Raji (cell line): Measurements from ENCODE around the gene CLIC3.

Source experiments
- POLR2A ChIP-seq: IDR thresholded peaks from 2 replicates; pipeline ENCODE4 v1.6.1; 2011; ENCODE audit warnings: low read depth, low read length, control low read depth; ENCODE audit not compliant: insufficient read depth

Gene CLIC3

DNA sequence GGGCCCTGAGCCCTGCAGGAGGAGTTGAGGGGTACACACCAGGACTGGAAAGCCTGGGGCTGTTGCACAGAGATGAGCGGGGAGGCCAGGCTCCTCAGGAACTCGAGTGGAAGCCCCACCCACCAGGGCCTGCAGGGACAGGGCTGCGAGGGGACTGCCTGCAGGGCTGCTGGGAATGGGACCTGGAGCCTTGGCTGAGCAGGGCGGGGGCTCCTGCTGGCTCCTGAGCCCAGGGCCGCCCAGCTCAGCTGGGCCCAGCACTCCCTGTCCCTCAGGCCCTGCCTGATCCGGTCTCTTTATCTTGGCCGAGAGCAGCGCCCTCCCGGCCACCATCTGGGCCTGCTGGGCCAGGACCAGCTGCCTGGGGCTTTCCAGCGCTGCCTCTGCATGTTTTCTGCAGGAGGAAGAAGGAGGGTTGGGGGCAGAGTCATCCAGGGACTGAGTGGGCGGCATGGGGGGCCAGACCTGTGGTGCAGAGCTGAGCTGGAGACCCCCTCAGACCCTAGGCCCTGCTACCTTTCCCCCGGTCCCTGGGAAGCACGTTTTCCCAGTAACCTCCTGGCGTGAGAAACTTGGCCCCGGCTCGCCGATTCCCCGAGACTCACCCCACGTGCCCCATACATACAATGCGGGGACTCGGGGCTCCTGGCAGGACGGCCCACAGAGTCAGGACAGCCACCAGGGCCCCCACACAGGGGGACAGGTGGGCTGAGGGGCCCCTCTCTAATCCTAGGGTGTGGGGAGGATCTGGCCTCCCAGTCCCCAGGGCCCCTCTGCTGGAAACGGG, 34.9 kb downstream of the CLIC3 start:
- TF ChIP-seq POLR2A: no peak

DNA sequence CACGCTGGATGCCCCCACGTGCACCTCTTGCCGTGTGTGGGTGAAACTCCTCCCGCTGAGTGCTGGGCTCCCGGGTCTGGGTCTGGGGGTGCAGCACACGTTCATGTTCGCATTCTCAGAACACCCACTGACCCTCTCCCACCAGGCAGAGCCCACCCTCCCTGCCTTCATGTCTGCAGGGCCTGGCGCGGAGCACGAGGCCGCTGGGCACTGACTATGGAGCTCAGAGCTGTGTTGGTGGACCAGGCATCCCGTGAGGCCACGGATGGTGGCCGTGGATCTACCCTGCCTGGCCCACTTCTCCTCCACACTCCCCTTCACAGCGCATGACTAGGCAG, 35.5 kb downstream of the CLIC3 start:
- TF ChIP-seq POLR2A: no peak

DNA sequence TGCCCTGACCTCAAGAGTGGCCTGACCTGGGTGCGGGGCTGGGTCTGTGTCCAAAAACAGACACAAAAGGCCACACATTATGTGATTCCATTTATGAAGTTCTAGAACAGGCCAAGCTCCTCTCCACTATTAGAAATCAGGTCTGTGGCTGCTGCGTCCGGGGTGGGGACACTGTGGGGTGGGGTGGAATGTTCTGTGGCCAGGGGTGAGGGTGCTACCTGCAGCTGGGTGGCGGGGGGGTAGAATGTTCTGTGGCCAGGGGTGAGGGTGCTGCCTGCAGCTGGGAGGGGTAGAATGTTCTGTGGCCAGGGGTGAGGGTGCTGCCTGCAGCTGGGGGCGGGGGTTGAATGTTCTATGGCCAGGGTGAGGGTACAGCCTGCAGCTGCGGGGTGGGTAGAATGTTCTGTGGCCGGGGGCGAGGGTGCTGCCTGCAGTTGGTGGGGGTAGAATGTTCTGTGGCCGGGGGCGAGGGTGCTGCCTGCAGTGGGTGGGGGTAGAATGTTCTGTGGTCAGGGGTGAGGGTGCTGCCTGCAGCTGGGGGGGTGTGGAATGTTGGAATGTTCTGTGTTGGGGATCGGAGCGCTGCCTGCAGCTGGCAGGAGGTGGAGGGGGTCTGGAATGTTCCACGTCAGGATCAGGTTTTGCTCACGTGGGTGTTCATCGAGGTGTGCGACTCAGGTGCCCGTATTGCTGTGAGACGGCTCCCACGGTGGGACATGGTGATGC, 36.0 kb downstream of the CLIC3 start:
- TF ChIP-seq POLR2A: no peak

DNA sequence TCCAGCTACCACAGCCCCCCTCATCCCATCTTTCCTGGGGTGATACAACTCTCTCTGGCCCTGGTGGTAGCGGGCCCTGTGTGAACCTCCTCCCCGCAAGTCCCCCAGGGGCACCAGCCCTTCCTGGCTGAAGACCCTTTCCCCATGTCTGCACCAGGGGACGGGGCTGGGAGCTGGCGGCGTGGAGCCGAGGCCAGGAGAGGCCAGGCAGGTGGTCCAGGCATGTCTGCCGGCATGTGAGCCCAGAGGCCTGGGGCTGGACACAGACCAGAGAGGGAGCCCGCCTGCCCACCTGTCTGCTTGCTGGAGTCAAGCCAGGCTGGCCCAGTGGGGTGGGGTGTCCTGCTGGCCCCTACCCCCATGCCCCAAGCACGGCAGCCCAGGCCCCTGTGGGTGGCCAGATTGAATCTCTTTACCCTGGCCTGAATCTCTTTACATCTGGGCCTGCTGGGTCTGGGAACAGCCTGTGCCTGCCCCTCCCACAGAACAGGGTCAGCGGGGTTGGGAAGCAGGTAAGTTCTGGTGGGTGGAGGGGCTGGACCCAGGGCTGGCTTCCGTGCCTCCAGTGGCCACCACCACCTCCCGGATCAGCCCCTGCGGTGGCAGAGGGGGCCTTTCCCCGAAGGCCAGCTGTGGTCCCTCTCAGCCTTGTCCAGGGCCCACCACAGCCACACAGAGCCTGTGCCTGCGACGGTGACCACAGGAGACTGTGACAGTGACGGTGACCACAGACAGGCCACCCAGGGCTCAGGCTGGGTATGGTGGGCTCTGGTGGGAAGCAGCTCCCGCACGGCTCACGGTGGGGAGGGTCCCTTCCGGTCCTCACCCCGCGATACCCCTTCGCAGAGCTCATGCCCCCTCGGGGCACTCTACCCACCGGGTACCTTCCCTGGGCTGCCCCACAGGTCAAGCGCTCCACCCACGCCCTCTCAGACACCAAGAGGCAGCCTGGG, 37.2 kb downstream of the CLIC3 start:
- no peak for TF ChIP-seq POLR2A

DNA sequence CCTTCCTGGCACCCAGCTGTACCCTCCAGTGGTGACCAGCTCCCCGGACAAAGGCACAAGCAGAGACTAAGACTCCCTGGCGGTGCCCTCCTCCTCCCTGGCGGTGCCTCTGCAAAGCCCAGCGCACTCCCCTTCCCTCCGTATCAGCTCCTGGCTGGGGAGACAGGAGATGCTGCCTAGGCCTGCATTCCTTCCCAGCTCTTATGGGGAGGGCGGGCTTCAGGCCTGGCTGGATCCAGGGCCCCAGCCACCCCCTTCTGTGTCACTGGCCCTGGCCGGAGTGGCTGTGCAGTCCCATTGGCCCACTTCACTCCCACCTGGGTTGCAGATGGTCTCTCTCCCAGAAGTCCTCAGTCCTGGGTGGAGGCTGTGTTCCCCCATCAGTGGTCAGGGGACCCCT, 37.9 kb downstream of the CLIC3 start:
- TF ChIP-seq POLR2A: no peak

DNA sequence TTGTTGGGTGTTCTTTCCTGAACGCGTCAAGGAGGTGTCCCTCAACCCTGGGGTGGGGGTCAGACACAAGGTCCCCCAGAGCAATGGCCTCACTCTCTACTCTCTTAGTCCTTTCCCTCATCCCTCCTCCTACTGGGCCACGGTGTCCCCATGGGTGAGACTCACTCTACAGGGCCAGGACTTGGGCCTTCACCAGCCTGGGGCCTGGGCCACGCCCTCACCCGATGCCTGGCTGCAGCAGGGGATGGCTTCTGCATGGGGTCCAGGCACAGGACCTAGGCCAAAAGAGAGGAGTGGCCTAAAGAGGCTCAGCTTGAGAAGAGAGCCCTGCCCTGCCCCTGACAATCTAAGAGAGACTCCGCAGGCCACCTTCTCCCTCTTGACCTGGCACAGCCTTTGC, 38.5 kb downstream of the CLIC3 start:
- TF ChIP-seq POLR2A: no peak

DNA sequence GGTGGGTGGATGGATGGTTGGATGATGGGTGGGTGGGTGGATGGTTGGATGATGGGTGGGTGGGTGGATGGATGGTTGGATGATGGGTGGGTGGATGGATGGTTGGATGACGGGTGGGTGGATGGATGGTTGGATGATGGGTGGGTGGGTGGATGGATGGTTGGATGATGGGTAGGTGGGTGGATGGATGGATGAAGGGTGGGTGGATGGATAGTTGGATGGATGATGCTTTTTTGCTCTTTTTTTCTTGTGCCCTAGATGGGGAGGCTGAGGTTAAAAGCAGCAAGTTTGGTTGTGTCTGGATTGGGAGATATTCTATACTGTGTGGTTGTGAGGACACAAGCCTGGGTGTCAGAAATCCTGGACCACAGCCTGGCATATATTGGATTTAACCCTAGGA, 38.9 kb downstream of the CLIC3 start:
- TF ChIP-seq POLR2A: no peak

DNA sequence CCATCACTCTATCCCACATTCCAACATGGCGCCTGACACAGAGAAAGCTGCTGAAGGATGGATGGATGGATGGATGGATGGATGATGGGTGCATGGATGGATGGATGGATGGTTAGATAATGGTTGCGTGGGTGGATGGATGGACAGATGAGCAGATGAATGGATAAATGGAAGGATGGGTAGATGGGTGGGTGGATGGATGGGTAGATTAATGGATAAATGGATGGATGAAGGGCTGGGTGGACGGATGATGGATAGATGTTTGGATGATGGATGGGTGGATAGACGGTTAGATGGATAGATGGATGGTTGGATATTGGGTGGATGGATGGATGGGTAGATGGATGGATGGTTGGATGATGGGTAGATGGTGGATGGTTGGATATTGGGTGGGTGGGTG, 39.8 kb downstream of the CLIC3 start:
- no peak for TF ChIP-seq POLR2A

DNA sequence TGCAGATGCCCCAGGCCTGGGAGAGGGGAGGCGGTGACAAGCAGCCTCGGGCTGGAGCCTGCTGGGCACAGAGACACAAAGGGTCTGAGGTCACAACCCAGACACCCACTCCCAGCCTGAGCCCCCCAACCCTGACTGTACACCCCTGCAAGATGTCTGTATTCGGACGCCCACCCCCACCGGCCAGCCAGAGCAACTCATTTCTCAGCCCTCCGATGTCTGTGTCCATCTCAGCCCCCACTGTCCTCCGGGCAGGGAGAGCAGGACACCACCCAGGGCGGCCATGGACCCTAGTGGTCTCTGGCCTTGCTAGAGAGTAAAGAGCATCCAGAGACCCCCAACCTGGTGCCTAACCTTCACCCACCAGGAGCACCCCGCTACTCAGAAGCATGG, 40.4 kb downstream of the CLIC3 start:
- no peak for TF ChIP-seq POLR2A

DNA sequence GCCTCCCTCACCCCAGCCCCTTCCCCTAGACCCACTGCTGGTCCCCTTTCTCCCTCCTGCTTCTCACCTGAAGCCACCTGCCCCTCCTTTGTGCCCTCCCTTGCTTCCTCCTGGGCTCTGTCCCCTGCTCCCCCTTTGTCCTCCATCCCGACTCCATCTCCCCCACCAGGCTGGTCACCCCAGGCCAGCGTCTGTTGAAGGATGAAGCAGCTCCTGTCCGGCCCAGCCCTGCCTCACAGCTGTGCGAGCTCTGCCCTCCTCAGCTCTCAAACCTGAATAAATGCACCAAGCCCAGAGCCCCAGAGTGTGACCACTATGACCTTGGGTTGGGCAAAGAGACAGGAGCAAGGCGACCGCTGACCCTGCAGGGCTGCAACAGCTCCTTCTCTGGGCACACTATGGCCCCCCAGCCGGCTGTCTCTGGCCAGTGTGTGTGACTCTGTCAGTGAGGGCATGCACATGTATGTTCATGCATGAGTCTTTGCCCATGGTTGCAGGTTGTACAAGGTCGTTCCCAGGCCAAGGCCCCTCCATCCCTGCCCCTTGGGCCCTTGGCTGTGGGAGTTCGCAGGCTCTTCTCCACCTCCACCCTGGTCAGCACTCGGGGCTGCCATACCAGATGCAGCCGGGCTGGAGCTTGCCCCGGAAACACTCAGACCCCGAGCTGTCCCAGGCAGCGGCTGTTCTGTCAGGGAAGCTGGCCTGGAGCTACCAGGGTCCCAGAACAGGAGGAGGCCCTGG, 41.0 kb downstream of the CLIC3 start:
- no peak for TF ChIP-seq POLR2A

DNA sequence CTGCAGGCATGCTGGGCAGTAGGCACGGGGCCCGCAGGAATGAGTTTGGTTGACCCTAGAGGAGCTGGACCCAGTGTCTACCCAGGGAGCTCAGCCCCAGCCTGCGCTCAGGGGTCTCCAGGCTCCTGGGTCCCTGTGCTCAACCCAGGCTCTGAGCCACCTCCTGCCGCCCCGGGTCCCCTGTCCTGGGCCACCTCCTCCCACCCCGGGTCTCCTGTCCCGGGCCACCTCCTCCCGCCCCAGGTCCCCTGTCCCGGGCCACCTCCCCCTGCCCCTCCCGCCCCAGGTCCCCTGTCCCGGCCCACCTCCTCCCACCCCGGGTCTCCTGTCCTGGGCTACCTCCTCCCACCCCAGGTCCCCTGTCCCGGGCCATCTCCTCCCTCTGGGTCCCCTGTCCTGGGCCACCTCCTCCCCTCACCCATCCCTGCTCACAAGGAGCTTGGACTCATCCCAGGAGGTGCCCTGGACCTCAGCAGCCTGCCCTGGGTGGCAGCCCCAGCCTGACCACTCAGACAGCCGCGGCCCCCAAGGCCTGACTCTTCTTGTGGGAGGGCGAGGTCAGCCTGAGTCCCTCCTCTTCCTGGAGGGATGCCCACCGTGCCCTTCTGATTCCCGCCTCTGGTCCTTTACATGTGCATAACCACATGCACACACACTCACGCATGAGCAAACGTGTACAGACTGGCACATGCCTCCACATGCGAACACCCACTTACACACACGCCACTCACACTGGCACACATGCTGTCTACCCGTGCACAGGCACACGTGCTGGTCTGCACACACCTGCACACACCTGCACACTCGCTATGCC, 41.9 kb downstream of the CLIC3 start:
- TF ChIP-seq POLR2A: no peak

DNA sequence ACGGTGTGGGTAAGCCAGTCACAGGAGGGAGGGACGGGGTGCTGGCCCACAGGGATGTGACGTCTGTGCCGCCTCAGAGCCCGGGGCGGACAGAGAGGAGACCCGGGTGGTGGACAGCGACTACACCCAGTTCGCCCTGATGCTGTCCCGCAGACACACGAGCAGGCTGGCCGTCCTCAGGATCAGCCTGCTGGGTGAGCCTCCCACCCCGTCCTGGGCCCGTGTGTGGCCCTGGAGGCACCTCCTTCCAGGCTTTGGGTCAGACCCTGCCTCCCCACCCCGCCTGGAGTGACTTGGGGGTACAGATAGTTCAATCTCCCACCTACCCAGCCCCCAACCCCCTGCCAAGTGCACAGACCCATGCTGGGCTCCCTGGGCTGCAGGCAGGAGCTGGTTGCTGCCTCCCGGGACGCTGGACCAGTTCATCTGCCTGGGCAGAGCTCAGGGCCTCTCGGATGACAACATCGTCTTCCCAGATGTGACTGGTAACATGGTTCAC, 42.5 kb downstream of the CLIC3 start:
- TF ChIP-seq POLR2A: no peak

DNA sequence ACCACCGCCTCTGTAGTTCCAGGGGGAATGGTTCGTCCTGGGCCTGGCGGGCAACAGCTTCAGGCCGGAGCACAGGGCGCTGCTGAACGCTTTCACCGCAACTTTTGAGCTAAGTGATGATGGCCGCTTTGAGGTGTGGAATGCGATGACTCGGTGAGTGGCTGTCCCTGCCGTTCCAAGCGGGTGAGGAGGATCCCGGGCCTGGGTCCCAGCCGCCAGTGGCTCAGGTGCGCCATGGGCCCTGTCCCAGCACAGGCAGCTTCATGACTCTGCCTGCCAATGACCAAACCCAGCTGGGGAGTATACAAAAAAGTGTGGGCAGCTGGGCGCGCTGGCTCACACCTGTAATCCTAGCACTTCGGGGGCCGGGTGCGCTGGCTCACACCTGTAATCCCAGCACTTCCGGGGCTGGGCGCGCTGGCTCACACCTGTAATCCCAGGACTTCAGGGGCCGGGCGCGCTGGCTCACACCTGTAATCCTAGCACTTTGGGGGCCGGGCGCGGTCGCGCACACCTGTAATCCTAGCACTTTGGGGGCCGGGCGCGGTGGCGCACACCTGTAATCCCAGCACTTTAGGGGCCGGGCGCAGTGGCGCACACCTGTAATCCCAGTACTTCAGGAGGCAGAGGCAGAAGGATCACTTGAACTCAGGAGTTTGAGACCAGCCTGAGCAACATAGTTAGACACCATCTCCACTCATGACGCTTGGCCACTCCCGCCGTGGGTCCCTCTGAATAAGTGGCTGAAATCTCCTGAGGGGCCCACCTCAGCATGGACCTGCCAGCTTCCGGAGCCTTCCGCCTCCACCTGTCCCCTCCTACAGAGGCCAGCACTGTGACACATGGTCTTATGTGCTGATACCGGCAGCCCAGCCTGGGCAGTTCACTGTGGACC, 43.2 kb downstream of the CLIC3 start:
- TF ChIP-seq POLR2A: no peak
